COLO668 (cell line): ENCODE results near the gene KLRD1.
"Not testable (repeated sequence)": the region's sequence is repeated elsewhere in the genome, so short reads cannot be mapped to it uniquely, and the experiment has no call there.

Experiments
- DNase-seq: peaks from one replicate; lab custom pipeline; 2025; ENCODE audit not compliant: unreplicated experiment; lab: John Stamatoyannopoulos, UW

Gene KLRD1, protein sequence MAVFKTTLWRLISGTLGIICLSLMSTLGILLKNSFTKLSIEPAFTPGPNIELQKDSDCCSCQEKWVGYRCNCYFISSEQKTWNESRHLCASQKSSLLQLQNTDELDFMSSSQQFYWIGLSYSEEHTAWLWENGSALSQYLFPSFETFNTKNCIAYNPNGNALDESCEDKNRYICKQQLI

DNA sequence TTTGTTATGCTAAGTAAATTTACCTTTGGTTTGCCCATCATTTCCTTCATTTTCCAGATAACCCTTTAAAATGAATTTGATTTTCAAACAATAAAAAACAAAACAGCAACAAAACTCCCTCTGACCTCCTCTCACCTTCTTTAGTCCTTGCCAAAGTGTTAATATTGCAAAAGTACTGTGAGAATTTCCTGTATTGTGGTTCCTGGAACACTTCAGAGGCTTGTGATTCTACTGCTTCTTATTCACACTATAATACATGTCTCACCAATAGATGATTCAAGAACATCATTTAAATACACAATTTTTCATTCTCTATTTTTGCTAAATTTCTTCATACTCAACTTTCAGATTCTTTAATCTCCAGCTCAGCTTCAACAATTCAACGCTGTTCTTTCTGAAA, at the start of gene KLRD1:
Gene KLRD1, plus strand, starts transcription at position 241 of the 400 bp plus-strand sequence. CDS start 208 bp downstream, outside the sequence.
- no peak for DNase-seq

- no peak for DNase-seq
Observed at GRCh38 chr12:10260927-10261326, 46.7 kb upstream of the KLRD1 start.

DNA sequence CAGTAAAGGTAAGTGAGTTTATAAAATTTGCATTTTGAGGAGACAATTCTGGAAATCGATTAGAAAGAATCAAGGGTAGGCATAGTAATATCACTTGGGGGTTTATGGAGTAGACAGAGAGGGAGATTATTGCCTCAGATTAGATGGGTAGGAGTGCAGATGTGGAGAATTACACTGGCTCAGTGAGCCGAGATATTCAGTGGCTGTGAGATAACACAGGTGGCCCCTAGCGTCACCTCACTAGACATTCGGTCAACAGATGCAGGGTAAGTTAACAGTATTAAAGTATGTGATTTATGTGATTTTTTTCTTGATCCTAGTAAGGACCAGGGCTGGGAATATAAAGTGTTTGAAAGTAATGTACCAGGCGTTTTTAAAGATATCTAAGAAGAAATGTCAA, 39.6 kb upstream of the KLRD1 start:
- DNase-seq, result no peak

GRCh38 chr12:10272467-10272866, 35.2 kb upstream of the KLRD1 start:
- DNase-seq, result no peak

- DNase-seq, result no peak
Observed at GRCh38 chr12:10276774-10277173, 30.9 kb upstream of the KLRD1 start.

GRCh38 chr12:10278104-10278503, 29.6 kb upstream of the KLRD1 start:
- no peak for DNase-seq

GRCh38 chr12:10279937-10280336, 27.7 kb upstream of the KLRD1 start:
- no peak for DNase-seq

DNA sequence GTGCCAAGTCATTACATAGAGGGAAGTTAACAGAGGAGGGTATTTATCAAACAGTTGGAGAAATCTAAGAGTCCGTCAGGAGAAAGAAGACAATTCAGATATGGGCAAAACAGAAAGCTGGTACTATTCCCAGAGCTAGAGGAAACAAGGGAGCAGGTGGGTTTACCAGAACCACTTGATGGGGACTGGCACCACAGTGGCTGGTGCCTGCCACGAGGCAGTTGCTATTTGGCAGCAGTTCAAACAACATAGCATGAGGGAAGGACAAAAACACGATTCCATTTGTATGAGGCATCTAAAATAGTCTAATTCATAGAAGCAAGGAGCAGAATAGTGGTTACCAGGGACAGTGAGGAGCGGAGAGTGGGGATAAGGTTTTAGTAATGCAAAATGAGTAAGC, 24.6 kb upstream of the KLRD1 start:
- DNase-seq, result no peak

DNA sequence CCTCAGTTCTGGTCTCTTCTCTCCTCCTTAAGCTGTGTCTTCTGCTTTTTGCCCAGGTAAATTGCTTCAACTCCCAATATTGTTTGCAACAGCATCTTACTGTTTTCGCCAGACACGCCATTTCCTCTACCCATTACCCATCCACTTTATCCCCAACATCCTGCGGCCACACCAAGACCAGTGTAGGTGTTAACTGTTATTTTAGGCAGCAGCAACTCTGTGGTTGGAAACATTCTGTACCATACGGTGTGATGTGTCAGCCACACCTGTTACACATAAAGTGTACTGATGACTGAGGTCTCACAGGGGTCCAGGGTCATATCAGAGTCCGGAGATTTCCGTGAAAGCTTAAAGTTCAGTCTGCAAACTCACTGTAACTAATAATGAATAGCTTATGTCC, 21.8 kb upstream of the KLRD1 start:
- DNase-seq, result no peak

DNA sequence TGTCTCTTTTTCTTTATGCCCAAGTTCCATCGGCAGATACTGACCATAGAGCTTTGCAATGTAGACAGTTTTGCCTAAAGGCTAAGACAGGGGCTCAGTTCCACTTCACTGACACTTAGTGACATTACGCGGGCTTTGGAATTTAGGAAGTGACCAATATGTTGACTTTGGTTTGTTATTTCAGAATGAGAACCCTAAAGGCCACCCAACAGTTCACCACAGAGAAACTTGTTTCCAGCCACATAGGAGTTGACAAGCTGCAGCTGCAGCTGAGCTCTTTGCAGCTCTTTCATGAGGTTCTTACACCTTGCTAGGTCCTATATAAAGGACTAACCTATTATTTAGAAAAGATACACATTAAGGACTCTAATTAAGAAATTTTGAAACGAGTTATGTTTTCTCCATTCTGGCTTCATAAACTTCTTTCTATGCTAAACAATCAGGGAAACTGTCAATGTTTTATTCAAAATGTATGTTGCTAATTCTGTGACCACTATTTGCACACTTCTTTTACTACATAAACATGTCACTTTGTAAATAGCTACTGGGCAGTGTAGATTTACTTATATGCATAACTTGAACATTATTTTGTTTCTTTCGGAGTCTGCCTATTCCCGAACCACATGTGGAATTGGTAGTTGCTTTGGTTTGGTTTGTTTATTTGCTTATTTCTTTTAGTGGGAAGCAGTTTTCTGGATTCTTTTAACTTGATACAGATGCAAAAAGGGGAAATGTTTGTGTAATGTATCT, 18.5 kb upstream of the KLRD1 start:
- no peak for DNase-seq

GRCh38 chr12:10291030-10291429, 16.6 kb upstream of the KLRD1 start:
- DNase-seq, result no peak

GRCh38 chr12:10293151-10293550, 14.5 kb upstream of the KLRD1 start:
- no peak for DNase-seq

- DNase-seq, result no peak
Observed at GRCh38 chr12:10293570-10294227, 14.0 kb upstream of the KLRD1 start.

DNA sequence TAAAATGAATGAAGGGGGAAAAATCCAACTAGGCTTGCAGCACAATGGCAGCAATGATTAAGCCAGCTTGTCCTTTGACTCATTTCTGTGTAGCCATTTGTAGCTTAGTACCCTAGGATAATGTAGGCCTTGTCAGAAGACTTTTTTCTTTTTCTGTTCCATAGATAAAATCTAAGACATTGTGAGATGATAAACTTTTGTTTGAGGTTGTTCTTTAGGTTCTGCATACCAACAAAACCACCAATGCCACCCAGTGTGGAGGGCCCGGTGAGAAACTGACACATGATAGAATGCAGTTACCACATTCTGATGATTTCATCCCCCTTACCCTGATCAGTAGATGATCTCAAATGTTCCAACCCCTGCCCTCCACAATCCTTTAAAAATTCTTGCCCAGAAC, 6.6 kb upstream of the KLRD1 start:
- DNase-seq, result no peak

GRCh38 chr12:10304161-10304574, 3.5 kb upstream of the KLRD1 start:
- DNase-seq, result no peak

- DNase-seq, result no peak
Observed at GRCh38 chr12:10305411-10305810, 2.3 kb upstream of the KLRD1 start.

GRCh38 chr12:10310926-10311720, 3.5 kb downstream of the KLRD1 start:
- no peak for DNase-seq

DNA sequence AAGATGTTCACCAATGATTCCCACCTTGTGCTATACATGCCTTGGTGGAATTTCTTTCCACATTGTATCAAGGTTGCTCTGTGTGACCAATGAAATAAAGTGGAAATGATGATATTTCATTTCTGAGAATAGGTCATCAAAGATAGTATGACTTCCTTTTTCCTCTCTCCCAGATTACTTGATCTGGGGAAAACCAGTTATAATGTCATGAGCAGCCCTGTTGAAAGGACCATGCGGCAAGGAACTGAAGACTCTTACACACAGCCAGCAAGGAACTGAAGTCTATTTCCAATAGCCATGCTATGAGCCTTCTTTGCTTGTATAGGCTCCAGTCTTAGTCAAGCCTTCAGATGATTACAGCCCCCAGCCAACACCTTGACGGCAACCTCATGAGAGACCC, 11.7 kb downstream of the KLRD1 start:
- no peak for DNase-seq

DNA sequence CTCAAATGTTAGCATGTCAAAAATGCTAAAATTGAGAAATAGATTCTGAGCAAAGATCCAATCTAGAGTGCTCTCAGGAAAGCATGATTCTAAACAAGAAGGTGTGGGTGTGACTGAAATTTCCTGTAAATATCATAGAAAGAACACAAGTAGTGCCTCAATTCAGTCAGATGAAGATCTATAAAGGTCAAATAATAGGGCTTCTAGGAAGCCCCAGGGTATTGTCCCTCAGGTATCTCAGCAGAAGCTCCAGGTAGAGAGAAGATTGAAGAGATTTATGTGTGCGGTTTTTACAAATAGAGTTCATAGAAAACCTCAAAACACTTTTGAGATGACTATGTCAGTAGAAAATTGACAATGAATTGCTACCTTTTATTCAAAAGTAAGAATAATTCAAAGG, 13.0 kb downstream of the KLRD1 start:
- no peak for DNase-seq

GRCh38 chr12:10328691-10329090, 21.0 kb downstream of the KLRD1 start:
- DNase-seq, result not testable (repeated sequence)

DNA sequence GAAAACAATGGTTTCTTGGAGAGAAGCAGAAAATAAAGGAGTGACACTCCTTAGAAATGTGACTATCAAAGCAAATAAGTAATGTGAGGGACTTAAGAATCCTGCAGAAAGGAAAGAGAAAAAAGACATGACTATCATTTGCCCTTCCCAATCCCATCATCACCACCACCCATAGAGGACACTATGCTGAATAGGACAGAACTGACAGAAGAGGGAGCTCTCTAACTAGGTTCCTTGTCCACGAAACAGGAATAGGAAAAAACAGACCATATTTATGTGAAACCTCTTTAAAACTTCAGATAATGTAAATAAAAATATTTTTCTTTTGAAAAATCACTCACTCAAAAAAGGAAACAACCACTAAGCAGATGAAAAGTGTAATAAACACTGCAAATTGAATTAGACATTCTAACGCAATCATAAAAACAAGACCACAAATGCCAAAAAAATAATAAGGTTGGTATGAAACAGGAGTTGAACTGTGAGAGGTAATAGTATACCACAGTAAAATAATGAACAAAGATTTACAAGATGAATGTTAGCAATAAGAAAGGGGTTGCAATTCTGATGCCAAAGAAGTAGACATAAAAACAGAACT, 24.1 kb downstream of the KLRD1 start:
- peak; percentile 2 for DNase-seq
